Measurements from ENCODE around the gene TEX48. TPM values are rescaled to one million over a fixed set of nuclear protein-coding genes. Genes with fewer than 3 reads are reported as not detected.

The TEX48 gene, protein sequence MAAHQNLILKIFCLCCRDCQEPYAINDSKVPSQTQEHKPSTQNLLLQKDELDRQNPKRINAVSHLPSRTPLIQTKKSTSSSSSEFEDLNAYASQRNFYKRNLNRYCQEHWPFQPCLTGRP
- polyA plus RNA-seq (2013) = not detected in 2 replicates

GRCh38 chr9:114681594-114682332, at the start of gene TEX48:
TEX48 (minus strand) TSS chr9:114682192; CDS start chr9:114671723, 10,469 bp downstream.
- Histone ChIP-seq H3K27ac (ENCODE audit: low read depth, low read length) (no peak within 1 kb of the TSS), H3K9me3 (ENCODE audit: insufficient read depth, low read depth, low read length) (no peaks in the 10 kb centered on the region), H4K91ac (ENCODE audit: low read depth, low read length) (peak within 1 kb of the TSS; percentile 45), H2BK5ac (ENCODE audit: low read depth, low read length, poor library complexity) (no peak within 1 kb of the TSS), H3K79me2 (ENCODE audit: control insufficient read depth, insufficient read depth, low read length, poor library complexity) (no peaks in the 10 kb centered on the region), H3K18ac (ENCODE audit: low read length) (no peak within 1 kb of the TSS), H3K14ac (ENCODE audit: low read length) (no peak within 1 kb of the TSS), H3K4me1 (ENCODE audit: control insufficient read depth in 1 of 2, insufficient read depth in 2 of 2, low read length in 2 of 2) (peaks cover 5 to 7% of the 10 kb centered on the region in 2 experiments), H3K4me3 (ENCODE audit: low read depth, low read length) (no peak within 1 kb of the TSS), H2BK120ac (ENCODE audit: insufficient read depth, low read length, poor library complexity) (no peak within 1 kb of the TSS), H3K79me1 (ENCODE audit: low read length) (peaks cover 5% of the 10 kb centered on the region), H2AFZ (ENCODE audit: insufficient read depth, low read length, poor library complexity) (no peak within 1 kb of the TSS), H2BK12ac (ENCODE audit: low read length) (peak within 1 kb of the TSS; percentile 13), H3K36me3 (ENCODE audit: control insufficient read depth in 1 of 2, insufficient read depth in 2 of 2, low read length in 2 of 2) (peaks cover 0 to under 1% of the 10 kb centered on the region in 2 experiments), H4K8ac (ENCODE audit: low read depth, low read length) (peak within 1 kb of the TSS; percentile 10), H3K27me3 (ENCODE audit: insufficient read depth, low read length) (no peaks in the 10 kb centered on the region), H3K9ac (ENCODE audit: low read length) (no peak within 1 kb of the TSS), H4K12ac (ENCODE audit: low read depth, low read length) (no peak within 1 kb of the TSS), H2AK5ac (ENCODE audit: low read length) (peak within 1 kb of the TSS; percentile 45), H3K23ac (ENCODE audit: low read length) (no peak within 1 kb of the TSS), H3K4me2 (ENCODE audit: low read length) (no peak within 1 kb of the TSS), H3K4ac (ENCODE audit: low read depth, low read length) (no peak within 1 kb of the TSS)
- WGBS (ENCODE audit: extremely low coverage, insufficient coverage, insufficient read length) = no CpG with 5 or more reads among the region's 8 CpGs
- DNase-seq = peak; percentile 61 to 81

GRCh38 chr9:114731701-114732100, 49.7 kb upstream of the TEX48 start:
- H3K9me3 ChIP-seq (ENCODE audit: insufficient read depth, low read depth, low read length) = no peaks in the 10 kb centered on the region
- no peak overlapping the region for H3K27ac ChIP-seq (ENCODE audit: low read depth, low read length)
- H4K8ac ChIP-seq (ENCODE audit: low read depth, low read length) = no peak overlapping the region
- no CpG with 5 or more reads among the region's 1 CpG for WGBS (ENCODE audit: extremely low coverage, insufficient coverage, insufficient read length)
- no peak overlapping the region for H2BK5ac ChIP-seq (ENCODE audit: low read depth, low read length, poor library complexity)
- no peak overlapping the region for H4K12ac ChIP-seq (ENCODE audit: low read depth, low read length)
- no peak overlapping the region for H3K4me3 ChIP-seq (ENCODE audit: low read depth, low read length)
- H2AK5ac ChIP-seq (ENCODE audit: low read length) = no peak overlapping the region
- H3K79me1 ChIP-seq (ENCODE audit: low read length) = no peaks in the 10 kb centered on the region
- H3K36me3 ChIP-seq (ENCODE audit: control insufficient read depth in 1 of 2, insufficient read depth in 2 of 2, low read length in 2 of 2) = no peaks in the 10 kb centered on the region
- H2BK12ac ChIP-seq (ENCODE audit: low read length) = no peak overlapping the region
- DNase-seq = no peak
- H4K91ac ChIP-seq (ENCODE audit: low read depth, low read length) = no peak overlapping the region
- H2AFZ ChIP-seq (ENCODE audit: insufficient read depth, low read length, poor library complexity) = no peak overlapping the region
- no peak overlapping the region for H3K4ac ChIP-seq (ENCODE audit: low read depth, low read length)
- H3K18ac ChIP-seq (ENCODE audit: low read length) = no peak overlapping the region
- no peaks in the 10 kb centered on the region for H3K27me3 ChIP-seq (ENCODE audit: insufficient read depth, low read length)
- H2BK120ac ChIP-seq (ENCODE audit: insufficient read depth, low read length, poor library complexity) = no peak overlapping the region
- no peaks in the 10 kb centered on the region for H3K4me1 ChIP-seq (ENCODE audit: control insufficient read depth in 1 of 2, insufficient read depth in 2 of 2, low read length in 2 of 2)
- no peak overlapping the region for H3K14ac ChIP-seq (ENCODE audit: low read length)
- H3K79me2 ChIP-seq (ENCODE audit: control insufficient read depth, insufficient read depth, low read length, poor library complexity) = no peaks in the 10 kb centered on the region
- no peak overlapping the region for H3K9ac ChIP-seq (ENCODE audit: low read length)
- H3K4me2 ChIP-seq (ENCODE audit: low read length) = no peak overlapping the region
- no peak overlapping the region for H3K23ac ChIP-seq (ENCODE audit: low read length)

- no peak overlapping the region for H3K4ac ChIP-seq (ENCODE audit: low read depth, low read length)
- H3K27me3 ChIP-seq (ENCODE audit: insufficient read depth, low read length) = no peaks in the 10 kb centered on the region
- H4K8ac ChIP-seq (ENCODE audit: low read depth, low read length) = no peak overlapping the region
- no peak overlapping the region for H2AFZ ChIP-seq (ENCODE audit: insufficient read depth, low read length, poor library complexity)
- H3K79me2 ChIP-seq (ENCODE audit: control insufficient read depth, insufficient read depth, low read length, poor library complexity) = no peaks in the 10 kb centered on the region
- no peak overlapping the region for H3K9ac ChIP-seq (ENCODE audit: low read length)
- no peaks in the 10 kb centered on the region for H3K9me3 ChIP-seq (ENCODE audit: insufficient read depth, low read depth, low read length)
- H3K23ac ChIP-seq (ENCODE audit: low read length) = no peak overlapping the region
- no peak for DNase-seq
- no peak overlapping the region for H4K91ac ChIP-seq (ENCODE audit: low read depth, low read length)
- no peak overlapping the region for H4K12ac ChIP-seq (ENCODE audit: low read depth, low read length)
- no peak overlapping the region for H3K27ac ChIP-seq (ENCODE audit: low read depth, low read length)
- no peaks in the 10 kb centered on the region for H3K4me1 ChIP-seq (ENCODE audit: control insufficient read depth in 1 of 2, insufficient read depth in 2 of 2, low read length in 2 of 2)
- H3K36me3 ChIP-seq (ENCODE audit: control insufficient read depth in 1 of 2, insufficient read depth in 2 of 2, low read length in 2 of 2) = no peaks in the 10 kb centered on the region
- no peak overlapping the region for H2AK5ac ChIP-seq (ENCODE audit: low read length)
- H2BK12ac ChIP-seq (ENCODE audit: low read length) = no peak overlapping the region
- no peak overlapping the region for H2BK120ac ChIP-seq (ENCODE audit: insufficient read depth, low read length, poor library complexity)
- no peak overlapping the region for H3K4me2 ChIP-seq (ENCODE audit: low read length)
- H3K18ac ChIP-seq (ENCODE audit: low read length) = no peak overlapping the region
- no CpG with 5 or more reads among the region's 5 CpGs for WGBS (ENCODE audit: extremely low coverage, insufficient coverage, insufficient read length)
- no peak overlapping the region for H3K14ac ChIP-seq (ENCODE audit: low read length)
- no peaks in the 10 kb centered on the region for H3K79me1 ChIP-seq (ENCODE audit: low read length)
- no peak overlapping the region for H2BK5ac ChIP-seq (ENCODE audit: low read depth, low read length, poor library complexity)
- H3K4me3 ChIP-seq (ENCODE audit: low read depth, low read length) = no peak overlapping the region
Measured at GRCh38 chr9:114729706-114730105, 47.7 kb upstream of the TEX48 start.

- H3K4ac ChIP-seq (ENCODE audit: low read depth, low read length) = no peak overlapping the region
- no peak overlapping the region for H3K23ac ChIP-seq (ENCODE audit: low read length)
- no peak overlapping the region for H4K12ac ChIP-seq (ENCODE audit: low read depth, low read length)
- H3K27me3 ChIP-seq (ENCODE audit: insufficient read depth, low read length) = no peaks in the 10 kb centered on the region
- no peaks in the 10 kb centered on the region for H3K36me3 ChIP-seq (ENCODE audit: control insufficient read depth in 1 of 2, insufficient read depth in 2 of 2, low read length in 2 of 2)
- H3K79me1 ChIP-seq (ENCODE audit: low read length) = no peaks in the 10 kb centered on the region
- no CpG with 5 or more reads among the region's 3 CpGs for WGBS (ENCODE audit: extremely low coverage, insufficient coverage, insufficient read length)
- H3K4me2 ChIP-seq (ENCODE audit: low read length) = no peak overlapping the region
- H2BK12ac ChIP-seq (ENCODE audit: low read length) = no peak overlapping the region
- no peak overlapping the region for H2BK5ac ChIP-seq (ENCODE audit: low read depth, low read length, poor library complexity)
- no peaks in the 10 kb centered on the region for H3K4me1 ChIP-seq (ENCODE audit: control insufficient read depth in 1 of 2, insufficient read depth in 2 of 2, low read length in 2 of 2)
- no peak overlapping the region for H2AFZ ChIP-seq (ENCODE audit: insufficient read depth, low read length, poor library complexity)
- H3K9ac ChIP-seq (ENCODE audit: low read length) = no peak overlapping the region
- H3K14ac ChIP-seq (ENCODE audit: low read length) = no peak overlapping the region
- H3K4me3 ChIP-seq (ENCODE audit: low read depth, low read length) = no peak overlapping the region
- no peak overlapping the region for H4K8ac ChIP-seq (ENCODE audit: low read depth, low read length)
- no peak overlapping the region for H4K91ac ChIP-seq (ENCODE audit: low read depth, low read length)
- H3K27ac ChIP-seq (ENCODE audit: low read depth, low read length) = no peak overlapping the region
- H2BK120ac ChIP-seq (ENCODE audit: insufficient read depth, low read length, poor library complexity) = no peak overlapping the region
- H3K79me2 ChIP-seq (ENCODE audit: control insufficient read depth, insufficient read depth, low read length, poor library complexity) = no peaks in the 10 kb centered on the region
- DNase-seq = no peak
- no peaks in the 10 kb centered on the region for H3K9me3 ChIP-seq (ENCODE audit: insufficient read depth, low read depth, low read length)
- H2AK5ac ChIP-seq (ENCODE audit: low read length) = no peak overlapping the region
- no peak overlapping the region for H3K18ac ChIP-seq (ENCODE audit: low read length)
Measured at GRCh38 chr9:114725930-114726329, 43.9 kb upstream of the TEX48 start.

All from trophoblast cell (in vitro differentiated cells and primary cell).